Measurements from ENCODE around the gene S100A2.

- TF ChIP-seq EZH2 (IDR thresholded peaks at IDR 0.05; ENCODE audit: low read depth): no peak
- no peak for TF ChIP-seq CTCF (conservative IDR thresholded peaks at IDR 0.05)
These were observed 22.8 kb upstream of the S100A2 start for GRCh38 chr1:153588482-153588881.

All from PC-9 (cell line).